GM18507 (cell line): ENCODE results near the gene ZDHHC8.

Experiments
- DNase-seq: peaks from one replicate; pipeline ENCODE4 v3.0.0; 2011; ENCODE audit warnings: low read depth; ENCODE audit not compliant: insufficient read length; ENCODE audit errors: extremely low spot score
- FAIRE-seq: peaks from 2 replicates; lab custom pipeline; 2011; peaks lifted over from hg19 to GRCh38; lab: Jason Lieb, UNC

Gene ZDHHC8, protein sequence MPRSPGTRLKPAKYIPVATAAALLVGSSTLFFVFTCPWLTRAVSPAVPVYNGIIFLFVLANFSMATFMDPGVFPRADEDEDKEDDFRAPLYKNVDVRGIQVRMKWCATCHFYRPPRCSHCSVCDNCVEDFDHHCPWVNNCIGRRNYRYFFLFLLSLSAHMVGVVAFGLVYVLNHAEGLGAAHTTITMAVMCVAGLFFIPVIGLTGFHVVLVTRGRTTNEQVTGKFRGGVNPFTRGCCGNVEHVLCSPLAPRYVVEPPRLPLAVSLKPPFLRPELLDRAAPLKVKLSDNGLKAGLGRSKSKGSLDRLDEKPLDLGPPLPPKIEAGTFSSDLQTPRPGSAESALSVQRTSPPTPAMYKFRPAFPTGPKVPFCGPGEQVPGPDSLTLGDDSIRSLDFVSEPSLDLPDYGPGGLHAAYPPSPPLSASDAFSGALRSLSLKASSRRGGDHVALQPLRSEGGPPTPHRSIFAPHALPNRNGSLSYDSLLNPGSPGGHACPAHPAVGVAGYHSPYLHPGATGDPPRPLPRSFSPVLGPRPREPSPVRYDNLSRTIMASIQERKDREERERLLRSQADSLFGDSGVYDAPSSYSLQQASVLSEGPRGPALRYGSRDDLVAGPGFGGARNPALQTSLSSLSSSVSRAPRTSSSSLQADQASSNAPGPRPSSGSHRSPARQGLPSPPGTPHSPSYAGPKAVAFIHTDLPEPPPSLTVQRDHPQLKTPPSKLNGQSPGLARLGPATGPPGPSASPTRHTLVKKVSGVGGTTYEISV

DNA sequence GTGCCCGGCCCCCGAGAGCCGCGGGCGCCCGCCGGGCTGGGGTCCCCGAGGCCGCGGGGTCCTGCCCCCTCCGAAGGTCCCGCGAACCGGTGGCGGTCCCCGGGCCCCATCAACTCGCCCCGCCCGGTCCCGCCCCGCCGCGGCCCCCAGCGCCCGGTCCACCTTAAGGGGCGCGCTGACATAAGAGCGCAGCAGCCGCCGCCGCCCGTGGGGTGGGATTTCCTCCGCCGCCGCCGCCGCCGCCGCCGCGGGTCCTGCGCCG is at the start of gene ZDHHC8:
ZDHHC8 (plus strand) TSS at position 208 of the 262 bp plus-strand sequence. CDS start 144 bp downstream, outside the sequence.
- DNase-seq (no peak), FAIRE-seq (no peak)

DNA sequence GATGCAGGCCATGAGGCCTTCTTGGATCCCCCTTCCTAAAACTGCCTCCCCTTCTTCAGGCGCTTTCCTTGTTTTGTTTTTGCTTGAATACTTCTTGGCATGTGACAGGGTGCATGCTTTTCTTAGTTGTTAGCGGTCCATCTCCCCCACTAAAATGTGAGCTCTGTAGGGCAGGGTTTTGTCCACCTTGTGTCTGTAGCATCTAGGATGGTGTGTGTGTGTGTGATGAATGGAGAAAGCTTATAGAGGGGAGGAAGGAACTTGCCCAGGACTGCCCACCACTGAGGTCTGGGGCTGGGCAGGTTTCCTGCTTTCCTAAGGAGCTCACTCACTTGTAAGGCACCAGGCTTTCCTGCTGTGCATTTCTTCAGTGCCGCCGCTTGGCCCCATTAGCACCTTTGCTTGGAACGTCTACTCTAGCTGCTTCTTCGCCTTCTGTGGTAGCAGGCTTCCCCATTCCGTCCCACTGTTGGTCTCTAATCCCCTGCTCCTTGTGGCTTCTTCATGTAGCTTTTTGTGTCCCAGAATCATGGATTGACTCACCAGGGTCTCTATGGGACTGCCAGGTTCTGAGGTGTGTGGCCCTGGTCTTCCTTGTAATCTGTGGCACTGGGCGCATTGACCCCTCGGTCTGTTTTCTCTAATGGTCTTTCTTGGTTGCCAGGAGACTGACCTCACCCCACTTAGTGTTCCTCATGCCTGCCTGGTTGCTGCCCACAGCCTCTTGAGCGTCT is 48.3 kb upstream of the ZDHHC8 start:
- no peak for DNase-seq
- FAIRE-seq = no peak

DNA sequence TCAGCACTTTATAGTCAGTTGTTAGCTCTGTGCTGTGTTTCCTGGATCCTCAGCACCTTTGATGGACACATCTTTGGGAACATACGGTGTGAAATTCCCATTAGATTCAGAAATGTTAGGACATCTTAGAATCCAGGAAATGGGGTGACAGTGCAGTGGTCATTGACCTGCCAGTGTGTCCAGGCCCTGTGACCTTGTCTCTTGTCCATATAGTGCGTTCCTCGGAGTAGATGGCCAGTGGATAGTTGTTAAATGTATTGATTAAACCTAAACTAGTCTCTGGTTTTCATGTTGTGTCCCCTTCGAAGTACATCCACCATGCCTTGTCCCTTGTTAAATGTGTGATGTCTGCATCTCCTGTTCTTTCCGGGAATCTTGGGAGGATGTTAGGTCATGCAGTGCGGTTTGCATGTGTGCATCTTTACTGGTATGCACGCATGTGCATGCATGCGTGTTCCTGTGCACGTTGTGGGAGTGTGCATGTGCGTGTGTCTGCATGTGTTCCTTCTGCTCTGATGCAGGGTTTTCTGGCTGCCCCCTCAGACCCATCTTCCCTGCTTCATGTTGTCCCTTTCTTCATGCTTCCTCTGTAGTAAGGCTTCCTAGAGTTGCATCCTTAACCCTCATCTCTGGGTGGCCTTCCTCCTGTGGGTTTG is 47.6 kb upstream of the ZDHHC8 start:
- FAIRE-seq = no peak
- no peak for DNase-seq

DNA sequence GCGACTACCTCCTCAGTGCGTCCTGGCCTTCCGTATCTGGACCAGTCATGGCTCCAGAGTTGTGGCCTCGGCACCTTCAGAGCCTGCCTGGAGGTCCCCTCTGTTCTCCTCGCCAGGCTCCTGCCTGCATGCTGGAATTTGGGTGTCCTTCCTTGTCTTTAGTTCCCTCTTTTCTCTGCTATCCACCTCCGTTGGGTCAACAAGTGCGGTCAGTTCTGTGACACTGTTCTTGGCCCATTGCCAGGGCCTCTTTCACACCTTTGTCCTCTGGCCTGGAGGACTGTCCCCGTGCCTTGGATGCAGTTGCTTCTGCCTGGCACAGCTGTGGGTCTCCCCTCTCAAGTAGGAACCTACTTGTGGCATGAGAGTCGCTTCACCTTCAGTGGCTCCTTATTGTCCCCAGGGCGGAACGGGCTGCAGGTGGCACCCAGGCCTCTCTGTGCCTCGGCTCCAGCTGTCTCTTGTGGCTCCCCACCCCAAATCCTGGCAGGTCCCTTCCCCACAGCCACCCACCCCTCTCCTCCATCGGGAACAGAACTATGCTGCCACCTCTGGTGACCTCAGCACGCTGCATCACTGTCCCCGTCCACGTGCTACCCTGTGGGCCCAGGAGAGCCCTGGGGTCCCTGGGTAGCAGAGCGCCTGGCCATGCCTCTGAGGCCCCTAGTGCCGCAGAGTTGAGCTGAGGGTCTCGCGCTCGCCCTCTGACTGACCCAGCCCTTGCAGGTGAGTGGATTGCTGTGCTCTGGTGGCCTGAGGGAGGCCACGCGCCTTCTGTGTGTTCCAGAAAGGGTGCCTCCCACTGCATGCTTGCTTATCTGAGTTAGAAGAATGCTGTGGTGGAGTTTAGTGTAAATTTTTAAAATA is 46.8 kb upstream of the ZDHHC8 start:
- no peak for FAIRE-seq
- no peak for DNase-seq

DNA sequence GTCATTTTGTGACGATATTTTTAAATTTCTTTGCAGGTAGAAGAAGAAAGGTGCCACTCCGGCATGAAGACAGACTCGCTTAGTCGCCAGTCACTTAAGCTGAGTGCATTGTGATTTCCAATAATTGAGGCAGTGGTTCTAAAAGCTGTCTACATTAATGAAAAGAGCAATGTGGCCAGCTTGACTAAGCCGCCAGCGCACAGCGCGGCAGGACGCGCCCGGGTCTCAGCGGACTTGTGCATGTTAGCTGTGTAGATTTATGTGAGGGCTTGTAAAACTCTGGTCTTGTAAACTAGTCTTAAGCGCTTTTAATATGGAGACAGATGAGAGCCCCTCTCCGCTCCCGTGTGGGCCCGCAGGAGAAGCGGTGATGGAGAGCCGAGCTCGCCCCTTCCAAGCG is 46.0 kb upstream of the ZDHHC8 start:
- FAIRE-seq (no peak), DNase-seq (no peak)

DNA sequence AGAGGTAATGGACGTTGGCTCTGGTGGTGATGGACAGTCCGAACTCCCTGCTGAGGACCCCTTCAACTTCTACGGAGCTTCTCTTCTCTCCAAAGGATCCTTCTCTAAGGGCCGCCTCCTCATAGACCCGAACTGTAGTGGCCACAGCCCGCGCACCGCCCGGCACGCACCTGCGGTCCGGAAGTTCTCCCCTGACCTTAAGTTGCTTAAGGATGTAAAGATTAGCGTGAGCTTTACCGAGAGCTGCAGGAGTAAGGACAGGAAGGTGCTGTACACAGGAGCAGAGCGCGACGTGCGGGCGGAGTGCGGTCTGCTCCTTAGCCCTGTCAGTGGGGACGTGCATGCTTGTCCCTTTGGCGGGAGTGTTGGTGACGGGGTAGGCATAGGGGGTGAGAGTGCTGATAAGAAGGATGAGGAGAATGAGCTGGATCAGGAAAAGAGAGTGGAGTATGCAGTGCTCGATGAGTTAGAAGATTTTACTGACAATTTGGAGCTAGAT is 45.5 kb upstream of the ZDHHC8 start:
- DNase-seq = no peak
- no peak for FAIRE-seq

DNA sequence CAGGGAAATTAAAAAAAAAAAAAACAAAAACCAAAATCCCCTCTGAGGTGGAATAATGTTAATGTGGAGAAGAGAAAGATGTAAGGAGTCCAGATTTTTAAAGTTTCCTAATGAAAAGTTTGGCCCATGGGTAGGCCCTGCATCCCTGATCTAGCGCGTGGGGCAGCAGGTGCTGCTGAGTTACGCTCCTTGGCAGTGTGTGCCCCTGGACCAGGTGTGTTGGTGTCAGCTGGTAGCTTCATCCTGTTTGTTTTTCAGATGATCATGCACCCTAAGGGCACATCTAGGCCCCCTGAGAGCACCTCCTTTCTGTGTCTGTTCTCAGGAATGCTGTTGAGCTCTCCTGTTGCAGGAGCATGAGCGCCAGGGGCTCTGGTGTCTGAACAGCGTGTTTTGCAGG is 44.8 kb upstream of the ZDHHC8 start:
- DNase-seq (no peak), FAIRE-seq (no peak)

DNA sequence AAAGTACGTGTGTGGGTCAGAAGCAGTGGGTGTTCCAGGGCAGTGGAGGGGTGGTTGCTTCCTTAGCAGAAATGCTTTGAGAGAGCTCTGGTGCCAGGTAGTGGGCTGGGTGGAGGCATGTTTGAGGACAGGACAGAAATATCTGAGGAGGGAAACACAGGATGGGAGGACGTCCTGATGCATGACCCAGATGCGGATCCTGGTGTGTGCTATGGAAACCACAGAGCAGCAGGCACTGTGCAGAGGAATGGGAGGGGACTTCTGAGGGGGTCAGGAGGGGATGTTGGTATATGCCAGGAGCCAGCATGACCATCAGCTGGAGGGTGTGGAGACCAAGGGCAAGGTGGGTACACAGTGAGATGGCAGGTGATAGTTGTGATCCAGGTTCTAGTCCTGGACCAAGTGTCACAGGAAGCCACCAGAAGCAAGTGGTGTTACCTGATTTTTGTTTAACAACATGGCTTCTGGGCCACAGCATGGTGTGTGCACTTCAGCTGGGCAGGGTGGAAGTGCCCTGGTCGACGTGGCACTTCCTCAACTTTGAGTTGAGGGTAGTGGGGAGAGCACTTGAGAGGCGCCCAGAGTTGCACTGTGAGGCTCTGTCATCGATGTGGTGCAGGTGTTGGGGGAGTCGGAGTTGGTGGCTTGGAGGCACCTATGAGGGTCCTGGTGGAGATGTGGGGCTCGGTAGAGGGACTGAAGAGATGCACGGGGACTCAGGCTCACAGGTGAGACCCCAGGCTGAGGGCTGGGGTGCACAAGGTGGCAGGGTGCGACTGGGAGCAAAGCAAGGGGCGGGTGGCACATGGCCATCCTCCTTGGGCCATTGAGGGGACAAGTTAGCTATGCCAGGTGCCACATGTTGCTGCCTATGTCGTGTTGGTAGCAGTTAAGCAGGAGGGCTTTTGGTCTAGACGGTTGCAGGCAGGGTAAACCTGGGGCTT is 44.0 kb upstream of the ZDHHC8 start:
- DNase-seq (no peak), FAIRE-seq (no peak)

DNA sequence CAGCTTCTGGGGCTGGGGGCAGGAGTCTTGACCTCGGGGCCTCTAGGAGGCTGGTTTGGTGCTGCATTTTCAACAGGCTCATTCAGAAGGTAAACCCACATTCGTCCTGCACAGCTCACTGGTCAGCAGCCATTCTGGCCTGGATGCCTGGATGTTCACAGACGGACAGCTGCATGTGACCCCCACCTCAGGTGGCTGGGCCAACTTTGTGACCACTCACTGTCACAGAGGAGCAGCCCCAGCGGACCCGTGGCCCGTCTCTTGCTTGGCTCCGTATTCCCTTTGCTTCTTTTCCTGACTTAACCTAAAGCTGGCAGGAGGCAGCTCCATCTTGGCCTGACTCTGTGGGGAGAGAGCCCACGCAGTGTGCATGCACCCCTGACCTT is 43.3 kb upstream of the ZDHHC8 start:
- no peak for FAIRE-seq

DNA sequence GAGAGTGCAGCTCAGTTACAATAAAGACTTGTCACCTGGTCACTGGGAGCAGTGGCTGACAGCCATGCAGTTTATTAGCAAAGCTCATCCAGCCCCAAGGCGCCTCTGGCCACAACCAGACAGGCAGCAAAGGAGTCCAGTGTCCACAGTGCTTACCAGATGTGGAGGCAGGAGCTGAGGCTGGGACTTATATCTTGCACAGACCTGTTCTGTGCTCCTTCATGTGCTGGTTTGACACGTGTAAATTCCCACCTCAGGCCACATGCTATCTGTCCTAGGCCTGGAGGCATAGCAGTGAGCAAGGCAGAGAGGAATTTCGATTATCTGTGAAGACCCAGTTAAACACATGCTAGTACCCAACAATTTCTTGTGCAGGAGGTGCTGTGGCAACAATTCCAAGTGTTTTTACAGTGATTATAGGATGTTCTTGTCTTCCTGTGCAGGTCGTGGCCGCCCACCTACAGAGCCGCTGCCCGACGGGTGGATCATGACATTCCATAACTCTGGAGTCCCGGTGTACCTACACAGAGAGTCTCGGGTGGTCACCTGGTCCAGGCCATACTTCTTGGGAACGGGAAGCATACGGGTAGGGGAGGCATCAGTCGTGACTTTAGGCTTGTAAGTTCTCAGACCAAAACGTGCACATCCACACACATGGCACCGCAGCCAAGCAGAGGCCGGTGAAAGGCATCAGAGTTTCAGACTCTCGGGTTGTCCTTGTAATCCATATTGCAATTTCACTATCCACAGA is 42.2 kb upstream of the ZDHHC8 start:
- DNase-seq (no peak), FAIRE-seq (no peak)

More for the DNA sequence above, 43.3 kb upstream of the ZDHHC8 start:
- DNase-seq = no peak

DNA sequence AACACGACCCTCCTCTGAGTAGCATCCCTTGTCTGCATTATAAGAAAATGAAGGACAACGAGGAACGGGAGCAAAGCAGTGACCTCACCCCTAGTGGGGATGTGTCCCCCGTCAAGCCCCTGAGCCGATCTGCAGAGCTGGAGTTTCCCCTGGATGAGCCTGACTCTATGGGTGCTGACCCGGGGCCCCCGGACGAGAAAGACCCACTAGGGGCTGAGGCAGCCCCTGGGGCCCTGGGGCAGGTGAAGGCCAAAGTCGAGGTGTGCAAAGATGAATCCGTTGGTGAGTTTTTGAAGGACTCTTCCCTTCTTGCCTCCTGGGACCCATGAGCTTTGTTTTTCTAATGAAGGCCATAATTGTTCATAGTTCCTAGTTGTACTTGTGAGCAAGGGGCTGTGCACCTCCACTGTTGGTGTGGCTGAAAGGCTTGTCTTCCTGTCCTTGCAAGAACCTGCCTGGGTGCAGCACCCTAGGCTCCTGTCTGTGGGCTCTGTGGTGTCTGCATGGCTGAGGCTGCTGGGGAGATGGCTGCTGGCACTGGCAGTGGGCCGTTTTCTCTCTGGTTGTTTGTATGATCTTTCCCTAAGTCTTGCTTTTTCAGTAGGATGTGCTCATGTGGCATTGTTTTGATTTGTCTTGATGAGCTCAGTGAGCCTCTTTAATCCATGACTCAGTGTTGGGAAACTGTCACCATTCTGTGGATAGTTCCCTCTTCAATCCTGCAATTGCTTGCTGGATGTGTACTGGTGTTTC is 41.5 kb upstream of the ZDHHC8 start:
- DNase-seq = no peak

DNA sequence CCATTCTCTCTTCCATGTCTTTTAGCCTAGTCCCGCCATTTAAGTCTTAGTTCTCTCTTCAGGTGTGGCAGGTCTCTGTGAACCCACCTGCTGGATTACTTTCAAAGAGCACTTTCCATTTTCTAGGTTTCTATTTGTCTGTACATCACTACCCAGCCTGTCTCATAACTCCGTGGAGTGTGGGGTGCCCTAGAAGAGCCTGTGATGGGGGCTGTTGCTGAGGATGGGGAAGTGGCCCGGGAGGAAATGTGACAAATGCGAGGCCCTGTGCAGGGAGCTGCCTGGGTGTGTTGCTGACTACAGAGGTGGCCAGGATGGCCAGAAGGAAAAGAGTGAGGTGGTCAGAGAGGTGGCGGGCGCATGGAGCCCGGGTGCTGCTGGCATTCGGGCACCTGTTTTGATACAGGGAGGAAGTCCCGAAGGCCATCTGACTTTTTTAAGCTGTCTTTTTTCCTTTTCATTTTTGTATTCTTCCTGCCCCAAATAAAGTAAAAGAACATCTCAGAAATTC is 40.8 kb upstream of the ZDHHC8 start:
- FAIRE-seq = no peak
- DNase-seq = no peak

More for the DNA sequence above, 41.5 kb upstream of the ZDHHC8 start:
- FAIRE-seq = no peak

DNA sequence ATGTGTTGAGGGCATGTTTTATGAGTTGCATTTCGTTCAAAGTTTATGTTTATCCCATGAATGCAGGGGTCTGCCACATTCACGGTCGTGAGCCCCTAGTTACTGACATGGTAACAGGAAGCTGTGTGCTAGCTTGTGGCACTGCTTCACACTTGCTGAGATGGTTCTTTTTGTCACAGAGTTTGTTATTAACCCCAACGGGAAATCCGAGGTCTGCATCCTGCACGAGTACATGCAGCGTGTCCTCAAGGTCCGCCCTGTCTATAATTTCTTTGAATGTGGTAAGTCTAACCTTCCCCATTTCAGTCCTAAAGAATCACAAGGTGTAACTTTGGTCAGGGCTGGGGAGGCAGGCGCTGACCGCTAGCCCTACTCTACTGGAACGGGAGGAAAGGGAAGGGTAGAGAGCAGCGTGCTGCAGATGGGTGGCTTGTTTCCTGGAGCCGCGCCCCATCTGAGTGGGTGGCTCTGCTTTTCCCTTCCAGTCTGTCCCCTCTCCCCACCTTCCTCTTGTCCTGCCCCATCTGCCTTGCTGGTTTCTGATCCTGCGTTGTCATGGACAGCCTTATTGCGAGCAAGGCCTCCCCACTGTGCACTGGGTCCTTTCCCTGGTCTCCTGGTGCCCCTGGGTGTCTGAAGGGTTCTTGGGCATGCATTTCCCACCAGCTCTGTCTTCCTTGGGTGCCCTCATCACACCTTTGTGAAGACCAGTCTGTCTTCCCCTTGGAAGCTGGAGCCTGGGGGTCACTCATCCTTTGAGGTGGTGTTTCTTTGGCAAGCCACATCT is 39.7 kb upstream of the ZDHHC8 start:
- DNase-seq = no peak
- no peak for FAIRE-seq

DNA sequence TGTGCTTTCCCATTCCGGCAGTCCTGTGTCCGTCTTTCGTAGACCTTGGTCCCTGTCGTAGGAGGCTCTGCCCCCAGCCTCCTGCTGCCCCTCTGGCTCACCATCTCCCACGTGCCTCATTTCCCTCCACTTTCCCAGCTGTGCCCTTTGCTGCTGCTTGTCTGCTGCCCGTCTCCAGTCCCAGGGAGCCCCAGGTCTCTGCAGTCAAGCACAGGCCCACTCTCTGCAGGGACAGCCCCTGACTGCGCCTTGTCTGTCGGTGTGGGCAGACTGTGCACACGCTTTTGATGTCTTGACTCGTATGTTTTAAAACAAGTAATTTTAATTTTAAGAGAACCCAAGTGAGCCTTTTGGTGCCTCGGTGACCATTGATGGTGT is 39.1 kb upstream of the ZDHHC8 start:
- DNase-seq = no peak
- no peak for FAIRE-seq

DNA sequence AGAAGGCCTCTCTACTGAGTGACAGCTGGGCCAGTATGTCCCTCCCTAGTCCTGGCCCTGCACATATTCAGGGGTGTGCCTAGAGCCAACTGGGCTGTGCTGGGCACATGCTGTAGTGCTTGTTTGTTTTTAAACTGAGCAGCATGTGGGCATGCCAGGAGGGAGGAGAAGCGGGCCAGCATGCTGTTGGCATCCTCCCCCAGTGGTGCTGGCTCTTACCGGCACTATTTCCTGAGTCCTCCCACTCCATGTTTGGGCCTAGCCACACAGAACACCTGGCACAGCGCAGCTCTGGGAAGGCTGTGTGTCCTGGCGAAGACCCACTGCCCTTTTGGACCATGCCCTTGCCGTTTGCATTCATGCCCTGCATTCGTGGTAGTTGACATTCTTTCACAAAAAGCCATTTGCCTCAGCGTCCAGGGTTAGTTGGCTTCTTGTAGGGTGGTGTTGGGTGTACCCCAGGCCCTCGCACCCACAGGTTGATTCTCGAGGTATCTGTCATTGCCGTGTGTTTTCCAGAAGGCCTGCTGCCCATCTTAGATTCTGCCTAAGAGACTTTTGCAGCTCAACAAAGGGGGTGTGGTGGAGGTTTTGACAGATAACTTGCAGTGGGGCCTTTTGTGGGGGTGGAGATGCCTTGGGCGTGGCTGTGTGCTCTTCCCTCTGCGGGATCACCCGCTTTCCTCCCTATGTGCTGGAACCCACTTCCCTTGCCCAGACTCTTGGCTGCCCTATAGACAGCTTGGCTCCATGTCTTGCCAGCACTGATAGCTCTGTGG is 38.0 kb upstream of the ZDHHC8 start:
- FAIRE-seq = no peak
- DNase-seq = no peak
